ENCODE results near the gene FLRT1.
"Not testable (repeated sequence)": the region's sequence is repeated elsewhere in the genome, so short reads cannot be mapped to it uniquely, and the experiment has no call there.

FLRT1 gene

GRCh38 chr11:64042301-64042700, 6.6 kb downstream of the FLRT1 start:
- no peaks in the 10 kb centered on the region for H3K27me3 ChIP-seq (ENCODE audit: control insufficient read depth, insufficient read depth, low read length)

GRCh38 chr11:64043545-64043944, 7.8 kb downstream of the FLRT1 start:
- H3K9ac ChIP-seq (ENCODE audit: low read depth, low read length), result no peak overlapping the region
- no peaks in the 10 kb centered on the region for H3K9me3 ChIP-seq (replicated peaks; ENCODE audit: low read length)
- H3K4me2 ChIP-seq (ENCODE audit: low read length), result no peak overlapping the region
- no peaks in the 10 kb centered on the region for H3K4me1 ChIP-seq (ENCODE audit: control insufficient read depth, insufficient read depth, low read length)
- no peaks in the 10 kb centered on the region for H3K27me3 ChIP-seq (ENCODE audit: control insufficient read depth, insufficient read depth, low read length)
- no peaks in the 10 kb centered on the region for H3K36me3 ChIP-seq (ENCODE audit: insufficient read depth, low read length)
- H3K4me3 ChIP-seq (ENCODE audit: low read length), result no peak overlapping the region

More at GRCh38 chr11:64042301-64042700, 6.6 kb downstream of the FLRT1 start:
- no peak overlapping the region for H3K4me2 ChIP-seq (ENCODE audit: low read length)
- no peaks in the 10 kb centered on the region for H3K9me3 ChIP-seq (replicated peaks; ENCODE audit: low read length)
- H3K36me3 ChIP-seq (ENCODE audit: insufficient read depth, low read length), result no peaks in the 10 kb centered on the region
- H3K4me1 ChIP-seq (ENCODE audit: control insufficient read depth, insufficient read depth, low read length), result no peaks in the 10 kb centered on the region
- no peak overlapping the region for H3K4me3 ChIP-seq (ENCODE audit: low read length)
- no peak overlapping the region for H3K9ac ChIP-seq (ENCODE audit: low read depth, low read length)

- H3K27me3 ChIP-seq (ENCODE audit: control insufficient read depth, insufficient read depth, low read length), result no peaks in the 10 kb centered on the region
- no peaks in the 10 kb centered on the region for H3K4me1 ChIP-seq (ENCODE audit: control insufficient read depth, insufficient read depth, low read length)
- no peaks in the 10 kb centered on the region for H3K36me3 ChIP-seq (ENCODE audit: insufficient read depth, low read length)
- no peak overlapping the region for H3K4me3 ChIP-seq (ENCODE audit: low read length)
- no peak overlapping the region for H3K4me2 ChIP-seq (ENCODE audit: low read length)
- no peaks in the 10 kb centered on the region for H3K9me3 ChIP-seq (replicated peaks; ENCODE audit: low read length)
- no peak overlapping the region for H3K9ac ChIP-seq (ENCODE audit: low read depth, low read length)
These were observed 9.1 kb downstream of the FLRT1 start for GRCh38 chr11:64044730-64045393.

- Histone ChIP-seq H3K4me3 (ENCODE audit: low read length) (no peak overlapping the region), H3K27me3 (ENCODE audit: control insufficient read depth, insufficient read depth, low read length) (no peaks in the 10 kb centered on the region), H3K4me2 (ENCODE audit: low read length) (no peak overlapping the region)
These were observed 10.0 kb downstream of the FLRT1 start for GRCh38 chr11:64045700-64046099.

GRCh38 chr11:64047373-64047772, 11.6 kb downstream of the FLRT1 start:
- H3K4me2 ChIP-seq (ENCODE audit: low read length); H3K4me1 ChIP-seq (ENCODE audit: control insufficient read depth, insufficient read depth, low read length); H3K9me3 ChIP-seq (replicated peaks; ENCODE audit: low read length); H3K4me3 ChIP-seq (ENCODE audit: low read length); H3K36me3 ChIP-seq (ENCODE audit: insufficient read depth, low read length); H3K9ac ChIP-seq (ENCODE audit: low read depth, low read length); H3K27me3 ChIP-seq (ENCODE audit: control insufficient read depth, insufficient read depth, low read length): not testable (repeated sequence)

More at GRCh38 chr11:64045700-64046099, 10.0 kb downstream of the FLRT1 start:
- Histone ChIP-seq H3K9me3 (replicated peaks; ENCODE audit: low read length) (no peaks in the 10 kb centered on the region), H3K4me1 (ENCODE audit: control insufficient read depth, insufficient read depth, low read length) (no peaks in the 10 kb centered on the region), H3K9ac (ENCODE audit: low read depth, low read length) (no peak overlapping the region), H3K36me3 (ENCODE audit: insufficient read depth, low read length) (no peaks in the 10 kb centered on the region)

GRCh38 chr11:64048042-64048854, 12.5 kb downstream of the FLRT1 start:
- no peaks in the 10 kb centered on the region for H3K9me3 ChIP-seq (replicated peaks; ENCODE audit: low read length)
- no peaks in the 10 kb centered on the region for H3K27me3 ChIP-seq (ENCODE audit: control insufficient read depth, insufficient read depth, low read length)
- H3K4me1 ChIP-seq (ENCODE audit: control insufficient read depth, insufficient read depth, low read length), result no peaks in the 10 kb centered on the region
- H3K9ac ChIP-seq (ENCODE audit: low read depth, low read length), result no peak overlapping the region
- H3K36me3 ChIP-seq (ENCODE audit: insufficient read depth, low read length), result no peaks in the 10 kb centered on the region
- H3K4me3 ChIP-seq (ENCODE audit: low read length), result no peak overlapping the region
- no peak overlapping the region for H3K4me2 ChIP-seq (ENCODE audit: low read length)

GRCh38 chr11:64049509-64049908, 13.8 kb downstream of the FLRT1 start:
- H3K4me1 ChIP-seq (ENCODE audit: control insufficient read depth, insufficient read depth, low read length), result no peaks in the 10 kb centered on the region
- no peaks in the 10 kb centered on the region for H3K27me3 ChIP-seq (ENCODE audit: control insufficient read depth, insufficient read depth, low read length)
- no peaks in the 10 kb centered on the region for H3K9me3 ChIP-seq (replicated peaks; ENCODE audit: low read length)
- no peak overlapping the region for H3K9ac ChIP-seq (ENCODE audit: low read depth, low read length)
- H3K4me3 ChIP-seq (ENCODE audit: low read length), result no peak overlapping the region
- no peaks in the 10 kb centered on the region for H3K36me3 ChIP-seq (ENCODE audit: insufficient read depth, low read length)
- no peak overlapping the region for H3K4me2 ChIP-seq (ENCODE audit: low read length)

- H3K27me3 ChIP-seq (ENCODE audit: control insufficient read depth, insufficient read depth, low read length), result no peaks in the 10 kb centered on the region
- H3K4me3 ChIP-seq (ENCODE audit: low read length), result no peak overlapping the region
- H3K9me3 ChIP-seq (replicated peaks; ENCODE audit: low read length), result no peaks in the 10 kb centered on the region
- no peak overlapping the region for H3K9ac ChIP-seq (ENCODE audit: low read depth, low read length)
- H3K36me3 ChIP-seq (ENCODE audit: insufficient read depth, low read length), result no peaks in the 10 kb centered on the region
- no peaks in the 10 kb centered on the region for H3K4me1 ChIP-seq (ENCODE audit: control insufficient read depth, insufficient read depth, low read length)
- no peak overlapping the region for H3K4me2 ChIP-seq (ENCODE audit: low read length)
These were observed 15.6 kb downstream of the FLRT1 start for GRCh38 chr11:64051297-64051696.

GRCh38 chr11:64052436-64052835, 16.7 kb downstream of the FLRT1 start:
- no peak overlapping the region for H3K9ac ChIP-seq (ENCODE audit: low read depth, low read length)
- H3K4me3 ChIP-seq (ENCODE audit: low read length), result no peak overlapping the region
- no peaks in the 10 kb centered on the region for H3K36me3 ChIP-seq (ENCODE audit: insufficient read depth, low read length)
- no peaks in the 10 kb centered on the region for H3K4me1 ChIP-seq (ENCODE audit: control insufficient read depth, insufficient read depth, low read length)
- H3K27me3 ChIP-seq (ENCODE audit: control insufficient read depth, insufficient read depth, low read length), result no peaks in the 10 kb centered on the region
- no peak overlapping the region for H3K4me2 ChIP-seq (ENCODE audit: low read length)
- H3K9me3 ChIP-seq (replicated peaks; ENCODE audit: low read length), result no peaks in the 10 kb centered on the region

GRCh38 chr11:64052938-64053622, 17.3 kb downstream of the FLRT1 start:
- H3K36me3 ChIP-seq (ENCODE audit: insufficient read depth, low read length), result no peaks in the 10 kb centered on the region
- peaks cover 3% of the 10 kb centered on the region for H3K4me1 ChIP-seq (ENCODE audit: control insufficient read depth, insufficient read depth, low read length)
- no peak overlapping the region for H3K4me3 ChIP-seq (ENCODE audit: low read length)
- H3K9me3 ChIP-seq (replicated peaks; ENCODE audit: low read length), result no peaks in the 10 kb centered on the region
- no peaks in the 10 kb centered on the region for H3K27me3 ChIP-seq (ENCODE audit: control insufficient read depth, insufficient read depth, low read length)
- H3K4me2 ChIP-seq (ENCODE audit: low read length), result no peak overlapping the region
- H3K9ac ChIP-seq (ENCODE audit: low read depth, low read length), result no peak overlapping the region

GRCh38 chr11:64053699-64054098, 18.0 kb downstream of the FLRT1 start:
- Histone ChIP-seq H3K27me3 (ENCODE audit: control insufficient read depth, insufficient read depth, low read length) (no peaks in the 10 kb centered on the region), H3K9ac (ENCODE audit: low read depth, low read length) (no peak overlapping the region), H3K9me3 (replicated peaks; ENCODE audit: low read length) (no peaks in the 10 kb centered on the region), H3K36me3 (ENCODE audit: insufficient read depth, low read length) (no peaks in the 10 kb centered on the region), H3K4me2 (ENCODE audit: low read length) (no peak overlapping the region), H3K4me3 (ENCODE audit: low read length) (no peak overlapping the region), H3K4me1 (ENCODE audit: control insufficient read depth, insufficient read depth, low read length) (peaks cover 7% of the 10 kb centered on the region)

All from skeletal muscle satellite cell (primary cell).